ENCODE data around the gene SEC24C. TPM values are rescaled to one million over a fixed set of nuclear protein-coding genes. Genes with fewer than 3 reads are reported as not detected.
"Not testable (repeated sequence)": the region's sequence is repeated elsewhere in the genome, so short reads cannot be mapped to it uniquely, and the experiment has no call there.

The SEC24C gene
- total RNA-seq, 2 donors from 2014 or later, result 63.2 to 71.4 TPM

DNA sequence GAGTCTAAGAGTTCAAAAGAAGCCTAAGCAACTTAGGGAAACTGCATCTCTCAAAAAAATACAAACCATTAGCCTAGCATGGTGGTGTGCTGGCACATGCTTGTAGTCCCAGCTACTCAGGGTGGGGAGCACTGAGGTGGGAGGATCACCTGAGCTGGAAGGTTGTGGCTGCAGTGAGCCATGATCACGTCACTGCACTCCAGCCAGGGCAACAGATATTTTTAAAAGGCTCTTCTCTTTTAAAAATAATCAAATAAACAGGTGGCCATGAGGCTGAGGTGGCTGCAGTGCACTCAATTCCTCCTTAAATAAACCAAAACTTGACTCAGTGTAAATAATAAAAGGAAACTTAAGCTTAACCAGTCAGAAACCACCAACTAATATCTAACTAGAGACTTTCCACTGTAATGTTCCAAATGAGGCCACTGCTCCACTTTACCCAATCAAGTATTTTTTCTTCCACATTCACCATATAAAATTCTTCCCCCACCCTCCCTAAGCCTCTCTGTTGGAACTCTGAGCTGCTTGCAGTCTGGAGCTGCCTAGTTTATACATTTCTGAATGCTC, 38.6 kb upstream of the SEC24C start:
- H3K36me3 ChIP-seq (ENCODE audit: control insufficient read depth, insufficient read depth, low read length); DNase-seq; H3K4me3 Mint-ChIP-seq; H3K4me1 ChIP-seq (ENCODE audit: control insufficient read depth, insufficient read depth, low read length); H3K4me1 Mint-ChIP-seq; H3K27me3 ChIP-seq (ENCODE audit: control insufficient read depth, insufficient read depth, low read length, poor library complexity, severe bottlenecking); H3K27ac ChIP-seq (ENCODE audit: low read depth, low read length); H3K4me3 ChIP-seq (ENCODE audit: low read length); H3K27ac Mint-ChIP-seq; H3K9me3 ChIP-seq (ENCODE audit: control insufficient read depth, low read length); H3K9me3 Mint-ChIP-seq; H3K9ac ChIP-seq (ENCODE audit: extremely low read depth, low read length, poor library complexity, severe bottlenecking); H3K27me3 Mint-ChIP-seq (ENCODE audit: insufficient read depth): not testable (repeated sequence)
- peaks cover 14% of the 10 kb centered on the region for H3K36me3 Mint-ChIP-seq (ENCODE audit: low read depth)
- whole genome bisulfite sequencing, 2 experiments (ENCODE audit: insufficient coverage in 1 of 2, insufficient read length in 1 of 2), result 83 to 92% methylated on average over 1 of the region's 1 CpG

DNA sequence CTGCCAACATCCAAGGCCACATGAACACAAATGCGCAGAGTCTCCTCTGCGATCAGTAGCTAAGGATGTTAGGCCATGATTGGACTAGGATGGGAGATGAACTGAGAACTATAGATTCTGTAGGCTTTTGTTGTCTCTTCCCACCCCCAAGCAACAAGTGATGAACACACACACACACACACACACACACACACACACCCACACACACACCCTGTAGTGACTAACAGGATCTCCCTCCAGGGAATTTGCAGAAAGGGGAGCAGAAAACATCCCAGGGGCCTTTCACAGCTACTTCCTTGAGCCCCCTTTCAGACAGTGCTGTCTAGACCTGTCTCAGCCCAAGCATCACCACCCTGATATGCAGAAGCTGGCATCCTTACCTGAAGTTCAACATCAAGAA, 37.7 kb upstream of the SEC24C start:
- not testable (repeated sequence) for H3K9me3 ChIP-seq (ENCODE audit: control insufficient read depth, low read length); H3K4me1 Mint-ChIP-seq; DNase-seq; H3K27ac ChIP-seq (ENCODE audit: low read depth, low read length); H3K9ac ChIP-seq (ENCODE audit: extremely low read depth, low read length, poor library complexity, severe bottlenecking); H3K4me3 Mint-ChIP-seq; H3K27me3 ChIP-seq (ENCODE audit: control insufficient read depth, insufficient read depth, low read length, poor library complexity, severe bottlenecking); H3K9me3 Mint-ChIP-seq; H3K27ac Mint-ChIP-seq; H3K27me3 Mint-ChIP-seq (ENCODE audit: insufficient read depth); H3K4me3 ChIP-seq (ENCODE audit: low read length); H3K4me1 ChIP-seq (ENCODE audit: control insufficient read depth, insufficient read depth, low read length); H3K36me3 ChIP-seq (ENCODE audit: control insufficient read depth, insufficient read depth, low read length)
- H3K36me3 Mint-ChIP-seq (ENCODE audit: low read depth), result peaks cover 15% of the 10 kb centered on the region
- 100% methylated on average over 2 of the region's 2 CpGs; no CpG with 5 or more reads in 1 of the 2 experiments for WGBS, 2 experiments (ENCODE audit: insufficient coverage in 1 of 2, insufficient read length in 1 of 2)

DNA sequence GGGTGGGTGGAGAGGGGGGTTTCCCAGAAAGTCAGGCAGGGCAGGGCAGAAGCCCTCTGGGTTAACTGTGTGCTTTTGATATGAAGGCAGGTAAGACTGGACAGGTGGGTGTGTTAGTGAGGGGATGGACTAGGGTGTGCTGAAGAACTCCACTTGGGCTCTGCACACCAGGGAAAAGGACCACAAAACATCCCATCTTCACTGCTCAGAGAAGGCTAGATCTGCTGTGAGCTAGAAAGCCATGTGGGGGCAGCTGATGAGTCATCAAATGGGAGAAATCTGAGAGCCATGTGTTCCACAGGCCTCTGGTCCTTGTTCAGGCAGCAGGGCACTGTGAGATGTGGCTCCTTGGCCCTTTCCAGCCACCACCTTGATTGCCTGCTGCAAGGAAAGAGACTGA, 36.5 kb upstream of the SEC24C start:
- H3K4me3 Mint-ChIP-seq; H3K9me3 ChIP-seq (ENCODE audit: control insufficient read depth, low read length); H3K4me3 ChIP-seq (ENCODE audit: low read length); H3K9ac ChIP-seq (ENCODE audit: extremely low read depth, low read length, poor library complexity, severe bottlenecking); H3K27me3 Mint-ChIP-seq (ENCODE audit: insufficient read depth); H3K4me1 Mint-ChIP-seq; DNase-seq; H3K36me3 ChIP-seq (ENCODE audit: control insufficient read depth, insufficient read depth, low read length); H3K27me3 ChIP-seq (ENCODE audit: control insufficient read depth, insufficient read depth, low read length, poor library complexity, severe bottlenecking); H3K4me1 ChIP-seq (ENCODE audit: control insufficient read depth, insufficient read depth, low read length); H3K27ac Mint-ChIP-seq; H3K9me3 Mint-ChIP-seq; H3K27ac ChIP-seq (ENCODE audit: low read depth, low read length): not testable (repeated sequence)
- H3K36me3 Mint-ChIP-seq (ENCODE audit: low read depth), result peaks cover 18% of the 10 kb centered on the region

DNA sequence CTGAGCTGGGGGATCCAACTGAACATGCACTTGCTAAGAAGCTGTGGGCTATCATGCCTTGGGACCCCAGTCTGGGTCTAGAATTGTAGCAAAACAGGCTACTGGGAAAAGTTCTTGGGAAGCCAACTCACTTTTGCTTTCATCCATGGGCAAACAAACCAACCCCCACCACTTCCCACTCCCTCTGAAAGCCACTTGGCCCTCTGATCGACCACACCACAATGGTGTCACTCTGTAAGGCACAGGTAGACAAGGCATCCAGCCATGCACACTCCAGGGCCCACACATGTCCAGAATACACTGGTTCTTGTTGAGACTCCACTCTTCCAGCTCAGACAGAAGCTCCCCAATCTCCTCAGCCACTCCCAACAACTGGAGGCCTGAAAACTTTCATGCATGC, 36.0 kb upstream of the SEC24C start:
- H3K27me3 Mint-ChIP-seq (ENCODE audit: insufficient read depth); H3K4me3 Mint-ChIP-seq; H3K9me3 ChIP-seq (ENCODE audit: control insufficient read depth, low read length); H3K4me3 ChIP-seq (ENCODE audit: low read length); H3K36me3 ChIP-seq (ENCODE audit: control insufficient read depth, insufficient read depth, low read length); H3K4me1 Mint-ChIP-seq; H3K27ac Mint-ChIP-seq; H3K9ac ChIP-seq (ENCODE audit: extremely low read depth, low read length, poor library complexity, severe bottlenecking); H3K4me1 ChIP-seq (ENCODE audit: control insufficient read depth, insufficient read depth, low read length); DNase-seq; H3K27ac ChIP-seq (ENCODE audit: low read depth, low read length); H3K9me3 Mint-ChIP-seq; H3K27me3 ChIP-seq (ENCODE audit: control insufficient read depth, insufficient read depth, low read length, poor library complexity, severe bottlenecking): not testable (repeated sequence)
- peaks cover 20% of the 10 kb centered on the region for H3K36me3 Mint-ChIP-seq (ENCODE audit: low read depth)
- 85 to 100% methylated on average over 1 of the region's 1 CpG for WGBS, 2 experiments (ENCODE audit: insufficient coverage in 1 of 2, insufficient read length in 1 of 2)

GRCh38 chr10:73711683-73712082, 32.5 kb upstream of the SEC24C start:
- H3K4me3 ChIP-seq (ENCODE audit: low read length); H3K9me3 ChIP-seq (ENCODE audit: control insufficient read depth, low read length); H3K27ac ChIP-seq (ENCODE audit: low read depth, low read length); H3K27me3 Mint-ChIP-seq (ENCODE audit: insufficient read depth); H3K27ac Mint-ChIP-seq; H3K9me3 Mint-ChIP-seq; H3K27me3 ChIP-seq (ENCODE audit: control insufficient read depth, insufficient read depth, low read length, poor library complexity, severe bottlenecking); DNase-seq; H3K4me1 ChIP-seq (ENCODE audit: control insufficient read depth, insufficient read depth, low read length); H3K9ac ChIP-seq (ENCODE audit: extremely low read depth, low read length, poor library complexity, severe bottlenecking); H3K4me3 Mint-ChIP-seq: not testable (repeated sequence)
- WGBS, 2 experiments (ENCODE audit: insufficient coverage in 1 of 2, insufficient read length in 1 of 2), result 94% methylated on average over 5 of the region's 5 CpGs; no CpG with 5 or more reads in 1 of the 2 experiments
- Mint-ChIP-seq H3K36me3 (ENCODE audit: low read depth) (peaks cover 23% of the 10 kb centered on the region), H3K4me1 (peaks cover 11% of the 10 kb centered on the region)
- peaks cover 20% of the 10 kb centered on the region for H3K36me3 ChIP-seq (ENCODE audit: control insufficient read depth, insufficient read depth, low read length)

DNA sequence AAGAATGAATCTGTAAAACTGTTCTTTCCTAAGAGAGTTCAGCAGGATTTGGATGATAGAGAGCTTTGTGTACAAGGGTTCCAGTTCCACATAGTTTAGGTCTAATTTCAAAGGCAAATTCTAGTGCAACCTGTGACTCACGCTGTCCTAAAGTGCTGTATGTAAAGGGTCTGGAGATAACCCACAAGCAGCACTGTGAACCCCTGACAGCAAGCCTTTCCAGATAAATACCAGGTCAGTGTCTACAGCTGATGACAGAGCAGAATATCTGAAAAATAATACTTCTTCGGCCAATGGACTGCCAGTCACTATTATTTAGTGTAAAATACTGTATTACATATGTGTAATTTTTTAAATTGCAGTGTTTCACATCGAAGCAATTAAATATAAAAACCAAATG, 30.3 kb upstream of the SEC24C start:
- not testable (repeated sequence) for H3K9me3 Mint-ChIP-seq; H3K4me3 Mint-ChIP-seq; H3K27ac Mint-ChIP-seq; H3K9ac ChIP-seq (ENCODE audit: extremely low read depth, low read length, poor library complexity, severe bottlenecking); H3K4me1 ChIP-seq (ENCODE audit: control insufficient read depth, insufficient read depth, low read length); H3K9me3 ChIP-seq (ENCODE audit: control insufficient read depth, low read length); DNase-seq; H3K4me3 ChIP-seq (ENCODE audit: low read length); H3K27ac ChIP-seq (ENCODE audit: low read depth, low read length); H3K27me3 Mint-ChIP-seq (ENCODE audit: insufficient read depth); H3K27me3 ChIP-seq (ENCODE audit: control insufficient read depth, insufficient read depth, low read length, poor library complexity, severe bottlenecking)
- 93% methylated on average over 1 of the region's 3 CpGs; no CpG with 5 or more reads in 1 of the 2 experiments for WGBS, 2 experiments (ENCODE audit: insufficient coverage in 1 of 2, insufficient read length in 1 of 2)
- Mint-ChIP-seq H3K36me3 (ENCODE audit: low read depth) (peaks cover 40% of the 10 kb centered on the region), H3K4me1 (peaks cover 11% of the 10 kb centered on the region)
- H3K36me3 ChIP-seq (ENCODE audit: control insufficient read depth, insufficient read depth, low read length), result peaks cover 41% of the 10 kb centered on the region

GRCh38 chr10:73714483-73714882, 29.7 kb upstream of the SEC24C start:
- 68% methylated on average over 2 of the region's 3 CpGs; no CpG with 5 or more reads in 1 of the 2 experiments for WGBS, 2 experiments (ENCODE audit: insufficient coverage in 1 of 2, insufficient read length in 1 of 2)

More at GRCh38 chr10:73714483-73714882, 29.7 kb upstream of the SEC24C start:
- not testable (repeated sequence) for H3K27ac Mint-ChIP-seq; H3K4me3 Mint-ChIP-seq; H3K27me3 Mint-ChIP-seq (ENCODE audit: insufficient read depth); H3K27me3 ChIP-seq (ENCODE audit: control insufficient read depth, insufficient read depth, low read length, poor library complexity, severe bottlenecking); H3K9ac ChIP-seq (ENCODE audit: extremely low read depth, low read length, poor library complexity, severe bottlenecking); H3K9me3 Mint-ChIP-seq; H3K4me3 ChIP-seq (ENCODE audit: low read length); DNase-seq; H3K4me1 ChIP-seq (ENCODE audit: control insufficient read depth, insufficient read depth, low read length); H3K27ac ChIP-seq (ENCODE audit: low read depth, low read length); H3K9me3 ChIP-seq (ENCODE audit: control insufficient read depth, low read length)
- H3K36me3 Mint-ChIP-seq (ENCODE audit: low read depth), result peaks cover 45% of the 10 kb centered on the region
- peaks cover 46% of the 10 kb centered on the region for H3K36me3 ChIP-seq (ENCODE audit: control insufficient read depth, insufficient read depth, low read length)
- peaks cover 11% of the 10 kb centered on the region for H3K4me1 Mint-ChIP-seq

Measured in endodermal cell (in vitro differentiated cells).